B cell (primary cell): ENCODE data around the gene CHADL. TPM values are rescaled to one million over a fixed set of nuclear protein-coding genes. Genes with fewer than 3 reads are reported as not detected.
A peak's percentile ranks its signal among the peaks of the same experiment; 100 is the strongest.

Experiments used
- ATAC-seq: fragments of 200-7000 bp; cut with Tn5 transposase; one replicate; pipeline ENCODE4 v1.10.0; 2021; ENCODE audit warnings: low read depth, mild to moderate bottlenecking, moderate number of reproducible peaks, moderate library complexity
- CTCF ChIA-PET: fragments of 350-600 bp; sonication (Branson Sonifier 250); formaldehyde crosslinking; loops from one replicate; lab custom pipeline; 2021; ENCODE audit warnings: antibody characterized with exemption, inconsistent platforms; lab: Charles Lee
- POLR2A ChIA-PET: fragments of 350-600 bp; sonication (Branson Sonifier 250); formaldehyde crosslinking; loops from one replicate; lab custom pipeline; 2021; ENCODE audit warnings: antibody characterized with exemption; lab: Charles Lee
- DNase-seq: peaks from one replicate; pipeline ENCODE4 v3.0.0; 2013
- H2AFZ ChIP-seq: 2 replicates; pipeline ENCODE4 v1.6.1; 2012; ENCODE audit warnings: mild to moderate bottlenecking, low read depth, low read length; ENCODE audit not compliant: insufficient read depth, poor library complexity, severe bottlenecking
- H3K27ac ChIP-seq, 2 donors: 1 replicate in 1 of 2; 2 replicates in 1 of 2; pipeline ENCODE4 v1.5.1; 2012 to 2013; ENCODE audit warnings: low read length in 2 of 2, mild to moderate bottlenecking in 2 of 2, moderate library complexity in 1 of 2
- H3K27me3 ChIP-seq, 4 experiments: fragments of 200-600 bp in 1 of 4; sonication (generic) in 1 of 4; replicated peaks in 1 of 4; 1 replicate in 2 of 4; 2 replicates in 2 of 4; pipeline versions ENCODE4 v1.6.1 to v1.7.0; 2013 to 2016; ENCODE audit warnings: low read length in 3 of 4, mild to moderate bottlenecking in 2 of 4, mixed read lengths in 1 of 4, moderate library complexity in 1 of 4; ENCODE audit not compliant: insufficient read depth in 4 of 4, control insufficient read depth in 3 of 4; ENCODE audit errors: control extremely low read depth in 1 of 4
- H3K36me3 ChIP-seq, 2 experiments: replicated peaks in 1 of 2; 1 replicate in 1 of 2; 2 replicates in 1 of 2; pipeline versions ENCODE4 v1.6.1 to v1.7.1; 2013; ENCODE audit warnings: low read length in 1 of 2; ENCODE audit not compliant: insufficient read depth in 2 of 2, control insufficient read depth in 1 of 2; ENCODE audit errors: control extremely low read depth in 1 of 2, extremely low read depth in 1 of 2
- H3K4me1 ChIP-seq, 2 donors: fragments of 200-600 bp in 1 of 2; sonication (generic) in 1 of 2; 1 replicate in 1 of 2; 2 replicates in 1 of 2; pipeline versions ENCODE4 v1.5.1 to v1.6.1; 2013 to 2017; ENCODE audit warnings: low read length in 2 of 2; ENCODE audit not compliant: control insufficient read depth in 2 of 2, insufficient read depth in 2 of 2
- H3K4me2 ChIP-seq: replicated peaks from 2 replicates; pipeline ENCODE3; 2012; ENCODE audit warnings: mild to moderate bottlenecking, low read depth, low read length; ENCODE audit not compliant: poor library complexity, severe bottlenecking
- H3K4me3 ChIP-seq, 5 experiments: fragments of 200-600 bp in 1 of 5; sonication (generic) in 1 of 5; 1 replicate in 3 of 5; 2 replicates in 2 of 5; pipeline versions ENCODE4 v1.5.1 to v1.7.0; 2011 to 2016; ENCODE audit warnings: low read length in 4 of 5, mild to moderate bottlenecking in 4 of 5, low read depth in 2 of 5, control low read depth in 1 of 5, moderate library complexity in 1 of 5; ENCODE audit not compliant: insufficient read depth in 1 of 5; ENCODE audit errors: control extremely low read depth in 1 of 5, extremely low read depth in 1 of 5
- H3K79me2 ChIP-seq: fragments of 200-600 bp; sonication (generic); one replicate; pipeline ENCODE4 v1.6.0; 2016; ENCODE audit warnings: low read length; ENCODE audit not compliant: control insufficient read depth, insufficient read depth
- H3K9ac ChIP-seq: fragments of 200-600 bp; sonication (generic); 2 replicates; pipeline ENCODE4 v1.6.1; 2017; ENCODE audit warnings: mild to moderate bottlenecking, low read length, moderate library complexity
- H3K9me3 ChIP-seq, 3 donors: one replicate each; pipeline versions ENCODE4 v1.6.1 to v1.7.1; 2013; ENCODE audit warnings: low read length in 2 of 3; ENCODE audit not compliant: control insufficient read depth in 2 of 3, insufficient read depth in 1 of 3; ENCODE audit errors: control extremely low read depth in 1 of 3
- H4K20me1 ChIP-seq: 2 replicates; pipeline ENCODE4 v1.6.0; 2012; ENCODE audit warnings: mild to moderate bottlenecking, low read length; ENCODE audit not compliant: insufficient read depth, control insufficient read depth, poor library complexity, severe bottlenecking
- H3K27ac Mint-ChIP-seq: one replicate; pipeline ENCODE4 v1.8.0; 2021; ENCODE audit warnings: mixed read lengths
- H3K27me3 Mint-ChIP-seq: one replicate; pipeline ENCODE4 v1.8.0; 2021; ENCODE audit warnings: mixed read lengths
- H3K4me1 Mint-ChIP-seq: one replicate; pipeline ENCODE4 v1.8.0; 2021; ENCODE audit warnings: mixed read lengths
- H3K4me3 Mint-ChIP-seq: one replicate; pipeline ENCODE4 v1.8.0; 2021; ENCODE audit warnings: mixed read lengths
- H3K9me3 Mint-ChIP-seq: one replicate; pipeline ENCODE4 v1.8.0; 2022; ENCODE audit warnings: mixed read lengths; ENCODE audit not compliant: insufficient read depth
- EZH2 ChIP-seq: IDR thresholded peaks from 2 replicates; pipeline ENCODE4 v1.6.1; 2012; ENCODE audit warnings: borderline replicate concordance, low read depth, mild to moderate bottlenecking, moderate library complexity, low read length; ENCODE audit not compliant: insufficient read depth, poor library complexity, severe bottlenecking
- WGBS: methylation state at CpG from one replicate; pipeline ENCODE4 v1.1.5; 2013; ENCODE audit warnings: missing lambda C conversion rate; ENCODE audit not compliant: insufficient coverage; 5-methylcytosine and 5-hydroxymethylcytosine counted together
- intact Hi-C: fragments of 100-400 bp; cut with micrococcal nuclease; formaldehyde crosslinking; loops from one replicate; pipeline ENCODE4 v1.10.0; 2022
- polyA plus RNA-seq: library from polyadenylated mRNA; depleted of rRNA; stranded (reverse); fragments of >200 nt; gene quantifications from 2 replicates; pipeline ENCODE4 v1.2.3, GENCODE V29; 2012
- total RNA-seq, 2 donors: library from RNA; stranded (reverse); fragments of 120-200 nt in 1 of 2; gene quantifications; 1 replicate in 1 of 2; 2 replicates in 1 of 2; pipeline versions ENCODE4 v1.2.3 to v1.2.4, GENCODE V29; 2013 to 2022
- TF ChIP-seq, protein P1 (sequence below): fragments of 200-600 bp; IDR thresholded peaks from one replicate; pipeline ENCODE4 v1.8.0; 2022; ENCODE audit warnings: antibody characterized with exemption, mild to moderate bottlenecking

The CHADL gene
- total and polyA plus RNA-seq, 2 donors (not counting 1 experiment from before 2014, with no cell fraction given) = 0.07 to 0.59 TPM

DNA sequence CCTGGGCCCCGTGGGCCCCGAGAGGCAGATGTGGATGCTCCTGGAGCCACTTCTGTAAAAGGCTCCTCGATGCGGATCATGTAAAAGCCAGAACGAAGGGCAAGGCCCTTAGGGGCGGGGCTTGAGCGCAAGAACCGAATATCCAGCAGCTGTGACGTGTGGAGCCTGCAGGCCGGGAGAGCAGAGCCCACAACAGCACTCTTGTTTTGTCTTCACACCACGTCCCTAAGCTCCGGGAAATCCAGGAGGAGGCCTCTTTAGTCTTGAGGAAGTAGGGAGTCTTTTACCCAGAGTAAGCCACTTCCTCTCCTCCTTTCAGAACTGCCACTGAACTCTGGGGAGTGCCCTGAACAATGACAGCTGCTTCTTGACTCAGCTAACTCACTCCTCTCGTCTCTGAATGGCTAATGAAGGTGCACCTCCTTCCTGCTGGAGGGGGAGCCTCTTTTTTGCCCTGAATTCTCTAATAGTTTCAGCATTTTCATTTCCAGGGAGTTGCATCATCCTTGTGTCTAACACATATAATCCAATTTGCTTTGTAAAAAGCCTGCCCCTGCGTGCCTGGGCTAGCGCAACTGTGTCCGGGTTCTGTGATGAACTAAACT is 23.1 kb downstream of the CHADL start:
- Histone ChIP-seq H3K9me3 (no peaks in the 10 kb centered on the region), H3K27ac (peak overlapping the region; percentile 36 to 44), H3K4me2 (peak overlapping the region; percentile 72), H3K36me3 (peaks cover 1 to 40% of the 10 kb centered on the region in 2 experiments), H3K4me3 (peak overlapping the region; percentile 4 to 47 (median 23)), H3K9ac (peak overlapping the region; percentile 46), H4K20me1 (no peaks in the 10 kb centered on the region), H3K27me3 (no peaks in the 10 kb centered on the region), H2AFZ (peak overlapping the region; percentile 56), H3K79me2 (peaks cover 5% of the 10 kb centered on the region), H3K4me1 (peaks cover 8 to 11% of the 10 kb centered on the region in 2 donors)
- peak overlapping the region; percentile 62 for H3K4me3 Mint-ChIP-seq
- H3K27me3 Mint-ChIP-seq = no peaks in the 10 kb centered on the region
- TF ChIP-seq, protein P1, sequence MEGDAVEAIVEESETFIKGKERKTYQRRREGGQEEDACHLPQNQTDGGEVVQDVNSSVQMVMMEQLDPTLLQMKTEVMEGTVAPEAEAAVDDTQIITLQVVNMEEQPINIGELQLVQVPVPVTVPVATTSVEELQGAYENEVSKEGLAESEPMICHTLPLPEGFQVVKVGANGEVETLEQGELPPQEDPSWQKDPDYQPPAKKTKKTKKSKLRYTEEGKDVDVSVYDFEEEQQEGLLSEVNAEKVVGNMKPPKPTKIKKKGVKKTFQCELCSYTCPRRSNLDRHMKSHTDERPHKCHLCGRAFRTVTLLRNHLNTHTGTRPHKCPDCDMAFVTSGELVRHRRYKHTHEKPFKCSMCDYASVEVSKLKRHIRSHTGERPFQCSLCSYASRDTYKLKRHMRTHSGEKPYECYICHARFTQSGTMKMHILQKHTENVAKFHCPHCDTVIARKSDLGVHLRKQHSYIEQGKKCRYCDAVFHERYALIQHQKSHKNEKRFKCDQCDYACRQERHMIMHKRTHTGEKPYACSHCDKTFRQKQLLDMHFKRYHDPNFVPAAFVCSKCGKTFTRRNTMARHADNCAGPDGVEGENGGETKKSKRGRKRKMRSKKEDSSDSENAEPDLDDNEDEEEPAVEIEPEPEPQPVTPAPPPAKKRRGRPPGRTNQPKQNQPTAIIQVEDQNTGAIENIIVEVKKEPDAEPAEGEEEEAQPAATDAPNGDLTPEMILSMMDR = no peak
- no peak for TF ChIP-seq EZH2
- 28% methylated on average over 9 of the region's 16 CpGs for WGBS
- ChIA-PET CTCF (interaction anchor here (1.8 kb wide), 1 partner anchor 20 kb away, joined by 6 read pairs; no protein-coding TSS in a partner anchor), POLR2A (no interaction called here)
- H3K9me3 Mint-ChIP-seq = no peaks in the 10 kb centered on the region
- ATAC-seq = peak; percentile 70
- peaks cover 18% of the 10 kb centered on the region for H3K4me1 Mint-ChIP-seq
- intact Hi-C loops = no loop called here
- DNase-seq = peak; percentile 57
- H3K27ac Mint-ChIP-seq = peak overlapping the region; percentile 50

DNA sequence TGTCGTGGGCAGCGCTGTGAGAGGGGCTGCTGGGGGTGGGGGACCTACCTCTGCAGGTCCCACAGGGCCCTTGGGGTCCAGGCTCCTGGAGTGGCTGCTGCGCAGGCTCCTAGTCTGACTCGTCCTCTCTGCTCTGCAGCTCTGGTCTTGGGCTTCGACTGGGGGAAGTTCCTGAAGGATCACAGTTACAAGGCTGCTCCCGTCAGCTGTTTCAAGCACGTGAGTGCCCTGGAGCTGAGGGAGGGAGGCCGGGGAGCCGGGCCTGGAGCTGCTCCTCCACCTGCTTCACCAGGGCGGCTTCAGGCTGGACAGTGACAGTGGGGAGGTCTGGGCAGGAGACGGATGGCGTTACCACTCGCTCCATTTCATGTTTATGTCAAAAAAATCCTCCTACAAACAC is 23.7 kb downstream of the CHADL start:
- POLR2A ChIA-PET = no interaction called here
- Histone ChIP-seq H3K27me3 (no peaks in the 10 kb centered on the region), H4K20me1 (no peaks in the 10 kb centered on the region), H3K4me2 (peak overlapping the region; percentile 72), H2AFZ (peak overlapping the region; percentile 56), H3K4me3 (peak overlapping the region in 1 of 5 experiments; percentile 47), H3K4me1 (peaks cover 8 to 11% of the 10 kb centered on the region in 2 donors), H3K9me3 (no peaks in the 10 kb centered on the region), H3K27ac (peak overlapping the region; percentile 6 to 44), H3K79me2 (peaks cover 8% of the 10 kb centered on the region), H3K36me3 (peaks cover 1 to 33% of the 10 kb centered on the region in 2 experiments), H3K9ac (peak overlapping the region; percentile 46)
- Mint-ChIP-seq H3K4me1 (peaks cover 18% of the 10 kb centered on the region), H3K9me3 (no peaks in the 10 kb centered on the region), H3K27ac (no peak overlapping the region), H3K27me3 (no peaks in the 10 kb centered on the region), H3K4me3 (no peak overlapping the region)
- 73% methylated on average over 6 of the region's 13 CpGs for WGBS
- intact Hi-C loops = no loop called here
- TF ChIP-seq, protein P1 = no peak
- TF ChIP-seq EZH2 = no peak
- DNase-seq = no peak
- CTCF ChIA-PET = interaction anchor here (1.8 kb wide), 1 partner anchor 21 kb away, joined by 6 read pairs; no protein-coding TSS in a partner anchor
- ATAC-seq = no peak
